ENCODE measurements around the gene ATP6V1F.

GRCh38 chr7:128845475-128845874 is 17.2 kb upstream of the ATP6V1F start:
- no peak for TF ChIP-seq CTCF (IDR thresholded peaks at IDR 0.05; ENCODE audit: low read length)
- TF ChIP-seq EZH2 (IDR thresholded peaks at IDR 0.05; ENCODE audit: borderline replicate concordance, low read length): no peak

Data from OCI-LY1 (cell line).